Choroid plexus epithelial cell (primary cell): ENCODE results near the gene TAAR6.
"Not testable (repeated sequence)": the region's sequence is repeated elsewhere in the genome, so short reads cannot be mapped to it uniquely, and the experiment has no call there.

Experiments used
- DNase-seq: peaks from one replicate; pipeline ENCODE4 v3.0.0-alpha.2; 2010; ENCODE audit warnings: low read depth
- H3K4me3 ChIP-seq: 2 replicates; pipeline ENCODE4 v1.5.1; 2011; ENCODE audit warnings: low read depth, mild to moderate bottlenecking, control low read depth, low read length, moderate library complexity
- TF ChIP-seq, protein P1 (sequence below): conservative IDR thresholded peaks from 2 replicates; pipeline ENCODE4 v1.5.1; 2011; ENCODE audit warnings: low read depth, mild to moderate bottlenecking, control low read depth, inconsistent platforms, low read length, moderate library complexity

The TAAR6 gene

DNA sequence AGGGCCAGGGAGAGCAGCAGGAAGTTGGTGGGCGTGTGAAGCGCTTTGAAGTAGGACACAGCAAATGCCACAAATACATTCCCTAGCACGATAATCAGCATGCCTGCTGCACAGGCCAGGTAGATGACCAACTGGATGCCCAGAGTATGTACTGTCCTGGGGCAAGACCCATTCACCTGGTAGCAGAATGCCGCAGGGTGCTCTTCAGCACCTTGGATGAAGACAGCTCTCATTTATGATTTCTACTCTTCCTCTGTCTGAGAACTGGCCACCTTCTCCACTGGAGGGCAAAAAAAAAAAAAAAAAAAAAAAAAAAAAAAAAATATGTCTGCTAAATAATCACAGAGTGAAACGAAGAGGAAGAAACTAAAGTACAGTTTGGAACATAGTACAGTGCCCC lies 19.3 kb downstream of the TAAR6 start, which contains the start of gene TAAR5:
Gene TAAR5 (minus strand): TSS at position 288 of the 400 bp plus-strand sequence. CDS start 55 bp downstream, at position 233.
- no peak for DNase-seq
- H3K4me3 ChIP-seq = no peak within 1 kb of the TSS
- TF ChIP-seq, protein P1, sequence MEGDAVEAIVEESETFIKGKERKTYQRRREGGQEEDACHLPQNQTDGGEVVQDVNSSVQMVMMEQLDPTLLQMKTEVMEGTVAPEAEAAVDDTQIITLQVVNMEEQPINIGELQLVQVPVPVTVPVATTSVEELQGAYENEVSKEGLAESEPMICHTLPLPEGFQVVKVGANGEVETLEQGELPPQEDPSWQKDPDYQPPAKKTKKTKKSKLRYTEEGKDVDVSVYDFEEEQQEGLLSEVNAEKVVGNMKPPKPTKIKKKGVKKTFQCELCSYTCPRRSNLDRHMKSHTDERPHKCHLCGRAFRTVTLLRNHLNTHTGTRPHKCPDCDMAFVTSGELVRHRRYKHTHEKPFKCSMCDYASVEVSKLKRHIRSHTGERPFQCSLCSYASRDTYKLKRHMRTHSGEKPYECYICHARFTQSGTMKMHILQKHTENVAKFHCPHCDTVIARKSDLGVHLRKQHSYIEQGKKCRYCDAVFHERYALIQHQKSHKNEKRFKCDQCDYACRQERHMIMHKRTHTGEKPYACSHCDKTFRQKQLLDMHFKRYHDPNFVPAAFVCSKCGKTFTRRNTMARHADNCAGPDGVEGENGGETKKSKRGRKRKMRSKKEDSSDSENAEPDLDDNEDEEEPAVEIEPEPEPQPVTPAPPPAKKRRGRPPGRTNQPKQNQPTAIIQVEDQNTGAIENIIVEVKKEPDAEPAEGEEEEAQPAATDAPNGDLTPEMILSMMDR = no peak

DNA sequence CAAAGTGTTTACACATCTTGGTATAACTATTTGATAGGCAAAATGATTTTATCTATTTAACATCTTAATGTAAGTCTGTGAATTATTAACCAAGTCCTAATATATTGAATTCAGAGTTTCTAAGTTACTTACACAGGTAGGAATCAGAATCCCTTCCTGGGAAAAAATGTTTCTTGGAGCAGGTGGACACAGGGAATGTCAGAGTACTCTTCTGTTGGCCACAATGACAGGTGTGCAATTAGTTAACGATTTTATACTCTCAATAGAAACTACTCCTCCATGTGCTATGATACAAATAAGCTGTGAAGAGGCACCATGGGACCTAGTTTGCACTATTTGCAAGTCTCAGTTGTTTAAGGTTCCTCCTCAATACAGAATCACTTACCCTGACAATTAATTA lies 20.2 kb downstream of the TAAR6 start:
- no peak overlapping the region for H3K4me3 ChIP-seq
- DNase-seq = no peak
- TF ChIP-seq, protein P1 = no peak

- DNase-seq = no peak
- TF ChIP-seq, protein P1 = no peak
- no peak overlapping the region for H3K4me3 ChIP-seq
These were observed 22.7 kb downstream of the TAAR6 start for GRCh38 chr6:132592855-132593254.

DNA sequence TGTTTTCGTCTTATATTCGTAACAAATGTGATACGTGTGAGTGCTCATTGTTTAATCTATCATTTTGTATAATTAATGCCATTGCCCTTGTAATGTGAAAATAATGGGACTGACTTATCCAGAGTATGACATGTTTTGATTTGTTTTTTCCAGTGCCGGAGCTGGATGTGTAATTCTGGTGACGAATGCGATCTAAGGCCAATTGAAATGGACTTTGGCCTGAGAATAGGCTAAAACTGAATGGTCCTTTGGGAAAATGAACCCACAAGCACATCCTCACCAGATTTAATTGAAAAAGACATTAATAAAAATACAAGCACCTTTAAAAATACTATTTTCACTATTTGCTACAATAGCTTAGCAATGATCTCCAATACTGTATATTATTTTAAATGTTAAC lies 26.1 kb downstream of the TAAR6 start:
- no peak overlapping the region for H3K4me3 ChIP-seq
- TF ChIP-seq, protein P1 = no peak
- no peak for DNase-seq

DNA sequence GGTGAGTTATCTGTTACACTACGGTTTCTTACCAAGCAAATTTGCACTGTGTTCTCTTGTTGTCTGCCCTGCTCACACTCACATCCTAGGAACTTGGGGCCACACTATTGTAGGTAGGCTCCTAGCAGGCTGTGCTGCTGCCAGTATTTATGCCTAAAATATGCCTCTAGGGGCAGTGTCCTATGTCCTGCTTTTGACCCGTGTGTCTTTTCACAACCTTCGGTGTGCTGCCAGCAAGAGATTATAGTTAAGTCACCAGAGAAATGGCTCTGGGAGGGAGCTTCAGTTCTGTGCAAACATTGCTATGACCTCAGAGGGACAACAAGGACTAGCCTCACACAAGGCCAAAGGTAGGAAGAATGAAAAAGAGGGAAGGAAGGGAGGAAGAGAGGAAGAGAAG lies 28.4 kb downstream of the TAAR6 start:
- DNase-seq = no peak
- TF ChIP-seq, protein P1 = peak; percentile 33
- no peak overlapping the region for H3K4me3 ChIP-seq

GRCh38 chr6:132600900-132601299 lies 30.8 kb downstream of the TAAR6 start:
- not testable (repeated sequence) for H3K4me3 ChIP-seq, DNase-seq

DNA sequence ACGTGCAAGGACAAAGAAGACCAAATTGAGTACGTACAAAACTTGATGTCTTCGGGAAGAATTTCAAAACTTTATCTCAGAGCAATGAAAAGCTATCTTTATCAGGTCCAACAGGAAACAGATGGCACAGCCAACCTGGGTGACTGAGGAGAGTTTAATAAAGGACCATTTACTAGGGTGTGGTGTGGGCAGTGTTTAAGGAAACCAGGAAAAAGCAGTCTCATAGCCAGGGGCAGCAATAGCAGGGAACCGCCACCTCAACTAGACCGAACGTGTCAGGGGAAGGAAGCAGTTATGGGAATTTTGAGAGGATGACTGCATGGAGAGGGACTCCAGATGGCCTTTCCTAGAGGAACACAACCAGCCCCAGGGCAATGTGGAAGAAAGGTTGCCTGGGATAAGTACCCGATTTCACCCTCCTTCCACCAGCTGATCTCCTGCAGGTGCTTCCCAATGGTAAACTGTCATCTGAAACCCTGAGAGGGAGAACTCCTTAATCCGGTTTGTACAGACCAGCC lies 34.6 kb downstream of the TAAR6 start:
- no peak overlapping the region for H3K4me3 ChIP-seq
- TF ChIP-seq, protein P1 = no peak
- DNase-seq = no peak
